Measurements from ENCODE around the gene HHAT. TPM values are rescaled to one million over a fixed set of nuclear protein-coding genes. Genes with fewer than 3 reads are reported as not detected.
A peak's percentile ranks its signal among the peaks of the same experiment; 100 is the strongest.

Gene HHAT
- total and polyA plus RNA-seq, 2 of the 13 experiments (the other 11 are each of a cell fraction or from before 2014, with no cell fraction given), result 2.6 to 4.9 TPM

DNA sequence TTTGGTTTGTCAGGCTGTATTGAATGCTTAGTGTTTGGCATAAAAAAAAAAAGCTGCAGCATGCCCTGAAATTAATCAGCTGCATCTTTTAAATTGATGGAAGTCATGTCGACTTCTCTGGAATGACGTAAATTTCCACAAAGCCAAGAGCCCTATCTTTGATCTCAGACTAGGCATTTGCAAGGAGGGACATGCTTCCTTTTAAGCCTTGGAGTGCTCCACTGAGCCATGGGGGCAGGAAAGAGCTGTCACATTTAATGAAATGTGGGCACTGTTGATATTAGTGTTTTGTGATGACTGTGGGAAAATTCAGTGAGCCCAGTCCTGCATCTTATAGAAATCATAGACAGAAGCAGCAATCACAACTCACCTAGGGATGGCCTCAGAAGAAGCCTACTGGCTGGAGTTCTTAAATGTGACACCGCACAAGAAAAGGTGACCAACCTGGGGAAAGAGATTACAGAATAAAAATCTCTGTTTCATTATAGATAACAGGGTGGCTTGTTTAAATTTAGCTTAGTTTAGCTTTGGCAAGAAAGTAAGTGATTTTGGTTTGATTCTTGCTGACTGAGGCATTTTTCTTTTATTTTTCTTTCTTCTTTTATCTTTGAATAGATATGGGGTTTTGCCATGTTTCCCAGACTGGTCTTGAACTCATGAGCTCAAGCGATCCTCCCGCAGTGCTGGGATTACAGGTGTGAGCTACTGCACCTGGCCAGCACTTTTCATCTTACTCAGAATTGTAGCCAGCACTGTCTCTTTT is 188.2 kb downstream of the HHAT start:
- no peak for TF ChIP-seq NFKBIZ (CRISPR knock-in tag; IDR thresholded peaks at IDR 0.05)
- no peak for TF ChIP-seq ZSCAN21 (CRISPR knock-in tag; IDR thresholded peaks at IDR 0.05; ENCODE audit: borderline replicate concordance)
- peak; percentile 31 to 80; a peak in 3 of 4 replicates for TF ChIP-seq MAFK (conservative IDR thresholded peaks at IDR 0.05 in 1 of 2, IDR thresholded peaks at IDR 0.05 in 1 of 2; ENCODE audit: low read length in 2 of 2)
- TF ChIP-seq ZNF775 (CRISPR knock-in tag; IDR thresholded peaks at IDR 0.05; ENCODE audit: borderline replicate concordance), result no peak
- TF ChIP-seq MAFF (IDR thresholded peaks at IDR 0.05; ENCODE audit: low read depth, low read length), result peak; percentile 68; the same call in 1 of the 2 replicates
- WGBS (ENCODE audit: low lambda C conversion rate), result 81% methylated on average over 5 of the region's 5 CpGs
- H3K4me3 ChIP-seq (replicated peaks in 1 of 3; ENCODE audit: insufficient read depth in 1 of 3, low read depth in 2 of 3, low read length in 3 of 3), result no peak overlapping the region
- H3K79me2 ChIP-seq (ENCODE audit: insufficient read depth, low read length), result no peaks in the 10 kb centered on the region
- DNase-seq (ENCODE audit: low spot score) (no peak), FAIRE-seq (no peak), ATAC-seq (no peak)
- H2AFZ ChIP-seq (ENCODE audit: low read length), result no peak overlapping the region
- no peaks in the 10 kb centered on the region for H3K9me3 ChIP-seq (ENCODE audit: low read length)
- in situ Hi-C loops (cut with HindIII; ENCODE audit: extremely low pct_ligation_motif_present, low pct_unique_long_range_greater_than_20kb), result no loop called here
- H4K20me1 ChIP-seq (ENCODE audit: insufficient read depth, low read length), result no peaks in the 10 kb centered on the region
- no peaks in the 10 kb centered on the region for H3K4me1 ChIP-seq (ENCODE audit: insufficient read depth, low read length)
- H3K27ac ChIP-seq (ENCODE audit: extremely low read length, insufficient read depth, low read length), result no peak overlapping the region
- ChIA-PET POLR2A (no interaction called here), CTCF (ENCODE audit: low intra/inter-chr PET ratio, low total read pairs) (no interaction called here)
- no peak overlapping the region for H3K4me2 ChIP-seq (ENCODE audit: low read depth, low read length)
- H3K27me3 ChIP-seq (ENCODE audit: control insufficient read depth in 1 of 2, insufficient read depth in 2 of 2, low read length in 2 of 2), result no peaks in the 10 kb centered on the region
- intact Hi-C loops (cut with micrococcal nuclease; ENCODE audit: unreplicated experiment), result no loop called here
- H3K36me3 ChIP-seq (replicated peaks in 1 of 2; ENCODE audit: control insufficient read depth in 1 of 2, insufficient read depth in 2 of 2, low read length in 2 of 2), result no peaks in the 10 kb centered on the region
- BruUV-seq (replicated peaks), result no TSS peak
- no peak overlapping the region for H3K9ac ChIP-seq (ENCODE audit: insufficient read depth, low read depth, low read length)

DNA sequence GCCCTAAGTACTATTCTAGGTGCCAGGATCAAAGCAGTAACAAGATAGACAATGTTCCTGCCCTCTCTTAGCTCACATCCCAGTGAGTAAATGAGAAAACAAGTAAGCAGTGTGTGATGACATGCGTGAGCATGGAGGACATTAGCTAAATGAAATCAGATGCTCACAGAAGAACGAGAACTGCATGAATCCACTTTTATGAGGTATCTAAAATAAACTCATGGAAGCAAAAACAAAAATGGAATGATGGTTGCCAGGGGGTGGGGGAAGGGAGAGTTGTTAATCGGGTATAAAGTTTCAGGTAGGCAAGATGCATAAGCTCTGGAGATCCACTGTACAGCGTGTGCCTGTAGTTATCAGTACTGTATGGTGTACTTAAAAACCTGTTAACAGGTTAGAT is 195.1 kb downstream of the HHAT start:
- 43% methylated on average over 4 of the region's 4 CpGs for WGBS (ENCODE audit: low lambda C conversion rate)
- Histone ChIP-seq H3K4me3 (replicated peaks in 1 of 3; ENCODE audit: insufficient read depth in 1 of 3, low read depth in 2 of 3, low read length in 3 of 3) (no peak overlapping the region), H2AFZ (ENCODE audit: low read length) (no peak overlapping the region), H4K20me1 (ENCODE audit: insufficient read depth, low read length) (no peaks in the 10 kb centered on the region), H3K27ac (ENCODE audit: extremely low read length, insufficient read depth, low read length) (no peak overlapping the region), H3K79me2 (ENCODE audit: insufficient read depth, low read length) (no peaks in the 10 kb centered on the region), H3K9ac (ENCODE audit: insufficient read depth, low read depth, low read length) (no peak overlapping the region), H3K27me3 (ENCODE audit: control insufficient read depth in 1 of 2, insufficient read depth in 2 of 2, low read length in 2 of 2) (no peaks in the 10 kb centered on the region), H3K36me3 (replicated peaks in 1 of 2; ENCODE audit: control insufficient read depth in 1 of 2, insufficient read depth in 2 of 2, low read length in 2 of 2) (no peaks in the 10 kb centered on the region), H3K9me3 (ENCODE audit: low read length) (no peaks in the 10 kb centered on the region), H3K4me1 (ENCODE audit: insufficient read depth, low read length) (no peaks in the 10 kb centered on the region), H3K4me2 (ENCODE audit: low read depth, low read length) (no peak overlapping the region)
- in situ Hi-C loops (cut with HindIII; ENCODE audit: extremely low pct_ligation_motif_present, low pct_unique_long_range_greater_than_20kb), result no loop called here
- FAIRE-seq (no peak), ATAC-seq (no peak), DNase-seq (ENCODE audit: low spot score) (no peak)
- no peak for TF ChIP-seq MXD3 (CRISPR knock-in tag; IDR thresholded peaks at IDR 0.05)
- no peak for TF ChIP-seq ZNF501 (CRISPR knock-in tag; IDR thresholded peaks at IDR 0.05)
- TF ChIP-seq STAG1 (CRISPR knock-in tag; IDR thresholded peaks at IDR 0.05), result no peak
- TF ChIP-seq, protein P1, sequence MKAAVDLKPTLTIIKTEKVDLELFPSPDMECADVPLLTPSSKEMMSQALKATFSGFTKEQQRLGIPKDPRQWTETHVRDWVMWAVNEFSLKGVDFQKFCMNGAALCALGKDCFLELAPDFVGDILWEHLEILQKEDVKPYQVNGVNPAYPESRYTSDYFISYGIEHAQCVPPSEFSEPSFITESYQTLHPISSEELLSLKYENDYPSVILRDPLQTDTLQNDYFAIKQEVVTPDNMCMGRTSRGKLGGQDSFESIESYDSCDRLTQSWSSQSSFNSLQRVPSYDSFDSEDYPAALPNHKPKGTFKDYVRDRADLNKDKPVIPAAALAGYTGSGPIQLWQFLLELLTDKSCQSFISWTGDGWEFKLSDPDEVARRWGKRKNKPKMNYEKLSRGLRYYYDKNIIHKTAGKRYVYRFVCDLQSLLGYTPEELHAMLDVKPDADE (CRISPR knock-in tag; IDR thresholded peaks at IDR 0.05), result no peak
- TF ChIP-seq TOE1 (CRISPR knock-in tag; IDR thresholded peaks at IDR 0.05), result no peak
- no peak for TF ChIP-seq CCDC6 (CRISPR knock-in tag; IDR thresholded peaks at IDR 0.05)
- TF ChIP-seq SKI (IDR thresholded peaks at IDR 0.05; ENCODE audit: partially characterized antibody), result no peak
- CTCF ChIA-PET (ENCODE audit: low intra/inter-chr PET ratio, low total read pairs), result no interaction called here
- intact Hi-C loops (cut with micrococcal nuclease; ENCODE audit: unreplicated experiment), result no loop called here
- BruUV-seq (replicated peaks), result no TSS peak
- POLR2A ChIA-PET, result no interaction called here
